HEK293 (cell line): ENCODE measurements around the gene TANC1.

Experiments
- CTCF ChIA-PET: fragments of 350-600 bp; formaldehyde crosslinking; extraction: SDS; loops from one replicate; lab custom pipeline; 2021; ENCODE audit warnings: antibody characterized with exemption; lab: Yijun Ruan, JAX
- POLR2A ChIA-PET: fragments of 300-600 bp; formaldehyde crosslinking; extraction: SDS; loops from one replicate; lab custom pipeline; 2020; ENCODE audit warnings: antibody characterized with exemption, inconsistent platforms; lab: Yijun Ruan, JAX
- H3K27ac ChIP-seq: fragments of 200-500 bp; sonication (Bioruptor generic); 2 replicates; pipeline ENCODE4 v1.5.1; 2014; ENCODE audit warnings: low read depth, low read length, control low read depth, inconsistent platforms; ENCODE audit errors: extremely low read depth
- H3K36me3 ChIP-seq, 2 experiments: fragments of 200-500 bp in 1 of 2; sonication (Bioruptor generic) in 1 of 2; 1 replicate in 1 of 2; 2 replicates in 1 of 2; pipeline ENCODE4 v1.5.1; 2014 to 2017; ENCODE audit warnings: inconsistent platforms in 2 of 2, low read length in 2 of 2; ENCODE audit not compliant: control insufficient read depth in 2 of 2, insufficient read depth in 1 of 2
- H3K4me1 ChIP-seq: fragments of 200-500 bp; sonication (Bioruptor generic); 2 replicates; pipeline ENCODE4 v1.5.1; 2014; ENCODE audit warnings: mild to moderate bottlenecking, low read length, inconsistent platforms; ENCODE audit not compliant: control insufficient read depth, insufficient read depth
- H3K4me3 ChIP-seq: 2 replicates; pipeline ENCODE4 v1.5.1; 2011; ENCODE audit warnings: low read depth, mild to moderate bottlenecking, control low read depth, low read length, moderate library complexity
- H3K9me3 ChIP-seq: fragments of 200-500 bp; sonication (Bioruptor generic); 2 replicates; pipeline ENCODE4 v1.5.1; 2014; ENCODE audit warnings: low read depth, low read length, inconsistent platforms; ENCODE audit not compliant: control insufficient read depth, insufficient read depth
- GFI1B ChIP-seq: fragments of 450-650 bp; formaldehyde crosslinking; IDR thresholded peaks from 2 replicates; pipeline ENCODE4 v1.5.1; 2016; ENCODE audit warnings: missing biosample characterization, missing genetic modification characterization
- KLF16 ChIP-seq: fragments of 450-650 bp; formaldehyde crosslinking; IDR thresholded peaks from 2 replicates; pipeline ENCODE4 v1.5.1; 2017; ENCODE audit warnings: missing biosample characterization, missing genetic modification characterization
- KLF7 ChIP-seq: fragments of 450-650 bp; formaldehyde crosslinking; IDR thresholded peaks from 2 replicates; pipeline ENCODE4 v1.5.1; 2016; ENCODE audit warnings: missing biosample characterization, missing genetic modification characterization, borderline replicate concordance
- MZF1 ChIP-seq: fragments of 450-650 bp; formaldehyde crosslinking; IDR thresholded peaks from 2 replicates; pipeline ENCODE4 v1.5.1; 2017; ENCODE audit warnings: missing biosample characterization, missing genetic modification characterization, borderline replicate concordance
- PRDM10 ChIP-seq: fragments of 450-650 bp; formaldehyde crosslinking; IDR thresholded peaks from 2 replicates; pipeline ENCODE4 v1.5.1; 2016; ENCODE audit warnings: missing biosample characterization, missing genetic modification characterization
- SALL2 ChIP-seq: fragments of 450-650 bp; formaldehyde crosslinking; IDR thresholded peaks from 2 replicates; pipeline ENCODE4 v1.5.0; 2017; ENCODE audit warnings: missing biosample characterization, mild to moderate bottlenecking, missing genetic modification characterization, borderline replicate concordance
- SP7 ChIP-seq: fragments of 450-650 bp; formaldehyde crosslinking; IDR thresholded peaks from 2 replicates; pipeline ENCODE4 v1.5.1; 2016; ENCODE audit warnings: missing biosample characterization, missing genetic modification characterization
- ZBTB21 ChIP-seq: fragments of 450-650 bp; formaldehyde crosslinking; IDR thresholded peaks from 2 replicates; pipeline ENCODE4 v1.5.1; 2017; ENCODE audit warnings: missing biosample characterization, missing genetic modification characterization
- ZBTB48 ChIP-seq: fragments of 450-650 bp; formaldehyde crosslinking; IDR thresholded peaks from 2 replicates; pipeline ENCODE4 v1.5.1; 2016; ENCODE audit warnings: missing biosample characterization, missing genetic modification characterization
- ZIC2 ChIP-seq: fragments of 450-650 bp; formaldehyde crosslinking; IDR thresholded peaks from 2 replicates; pipeline ENCODE4 v1.5.1; 2016; ENCODE audit warnings: missing biosample characterization, missing genetic modification characterization
- ZNF140 ChIP-seq: fragments of 450-650 bp; formaldehyde crosslinking; IDR thresholded peaks from 2 replicates; pipeline ENCODE4 v1.5.1; 2016; ENCODE audit warnings: missing biosample characterization, missing genetic modification characterization
- ZNF169 ChIP-seq: fragments of 450-650 bp; formaldehyde crosslinking; IDR thresholded peaks from 2 replicates; pipeline ENCODE4 v1.5.1; 2016; ENCODE audit warnings: missing biosample characterization, missing genetic modification characterization
- ZNF248 ChIP-seq: fragments of 450-650 bp; formaldehyde crosslinking; IDR thresholded peaks from 2 replicates; pipeline ENCODE4 v1.5.1; 2017; ENCODE audit warnings: missing biosample characterization, missing genetic modification characterization
- ZNF302 ChIP-seq: fragments of 450-650 bp; formaldehyde crosslinking; IDR thresholded peaks from 2 replicates; pipeline ENCODE4 v1.5.1; 2016; ENCODE audit warnings: missing biosample characterization, missing genetic modification characterization, low read depth
- ZNF416 ChIP-seq: fragments of 450-650 bp; formaldehyde crosslinking; IDR thresholded peaks from 2 replicates; pipeline ENCODE4 v1.5.1; 2016; ENCODE audit warnings: missing biosample characterization, missing genetic modification characterization
- ZNF529 ChIP-seq: fragments of 450-650 bp; formaldehyde crosslinking; IDR thresholded peaks from 2 replicates; pipeline ENCODE4 v1.5.1; 2017; ENCODE audit warnings: missing genetic modification characterization, missing biosample characterization; ENCODE audit not compliant: insufficient replicate concordance
- ZNF561 ChIP-seq: fragments of 450-650 bp; IDR thresholded peaks from 2 replicates; pipeline ENCODE4 v1.5.1; 2018; ENCODE audit warnings: missing biosample characterization, missing genetic modification characterization, borderline replicate concordance
- ZNF596 ChIP-seq: fragments of 450-650 bp; IDR thresholded peaks from 2 replicates; pipeline ENCODE4 v1.5.0; 2018; ENCODE audit warnings: missing biosample characterization, mild to moderate bottlenecking, missing genetic modification characterization, moderate library complexity
- ZNF600 ChIP-seq: fragments of 450-650 bp; formaldehyde crosslinking; IDR thresholded peaks from 2 replicates; pipeline ENCODE4 v1.5.1; 2016; ENCODE audit warnings: missing biosample characterization, missing genetic modification characterization
- ZNF624 ChIP-seq: fragments of 450-650 bp; formaldehyde crosslinking; IDR thresholded peaks from 2 replicates; pipeline ENCODE4 v1.5.1; 2017; ENCODE audit warnings: missing biosample characterization, missing genetic modification characterization
- ZNF747 ChIP-seq: fragments of 450-650 bp; formaldehyde crosslinking; IDR thresholded peaks from 2 replicates; pipeline ENCODE4 v1.5.1; 2016; ENCODE audit warnings: missing biosample characterization, missing genetic modification characterization
- ZNF768 ChIP-seq: fragments of 450-650 bp; formaldehyde crosslinking; IDR thresholded peaks from 2 replicates; pipeline ENCODE4 v1.5.1; 2018; ENCODE audit warnings: missing biosample characterization, mild to moderate bottlenecking, missing genetic modification characterization
- ZSCAN30 ChIP-seq: fragments of 450-650 bp; IDR thresholded peaks from 2 replicates; pipeline ENCODE4 v1.5.1; 2018; ENCODE audit warnings: missing biosample characterization, mild to moderate bottlenecking, missing genetic modification characterization, moderate library complexity
- TF ChIP-seq, protein P1 (sequence below): fragments of 450-650 bp; formaldehyde crosslinking; IDR thresholded peaks from 2 replicates; pipeline ENCODE4 v1.5.1; 2016; ENCODE audit warnings: missing biosample characterization, missing genetic modification characterization, low read depth
- TF ChIP-seq, protein P2 (sequence below): fragments of 450-650 bp; IDR thresholded peaks from 2 replicates; pipeline ENCODE4 v1.5.1; 2018; ENCODE audit warnings: missing biosample characterization, missing genetic modification characterization
- TF ChIP-seq, protein P3 (sequence below): fragments of 450-650 bp; formaldehyde crosslinking; IDR thresholded peaks from 2 replicates; pipeline ENCODE4 v1.5.1; 2016; ENCODE audit warnings: missing biosample characterization, missing genetic modification characterization
- TF ChIP-seq, protein P4 (sequence below): fragments of 450-650 bp; formaldehyde crosslinking; IDR thresholded peaks from 2 replicates; pipeline ENCODE4 v1.5.1; 2016; ENCODE audit warnings: missing biosample characterization, missing genetic modification characterization

TANC1 gene

DNA sequence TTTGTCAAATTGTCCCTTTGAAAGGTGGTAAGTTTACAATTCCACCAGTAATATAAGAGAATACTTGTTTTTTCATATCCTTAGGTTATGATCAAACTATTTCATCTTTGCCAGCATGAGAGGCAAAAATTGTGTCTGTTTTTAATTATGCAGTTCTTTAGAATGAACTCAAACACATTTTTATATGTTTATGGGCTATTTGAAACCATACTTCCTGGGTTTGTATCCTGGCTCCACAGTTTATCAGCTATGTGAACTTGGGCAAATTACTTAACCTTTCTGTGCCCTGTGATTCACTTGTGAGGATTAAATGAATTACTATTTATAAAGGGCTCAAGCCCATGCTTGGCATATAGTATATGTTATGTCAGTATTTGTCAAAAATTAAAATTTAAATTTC is 109.4 kb downstream of the TANC1 start:
- no peak for TF ChIP-seq ZNF600 (tag by site-specific recombination)
- TF ChIP-seq ZSCAN30 = no peak
- no peak for TF ChIP-seq ZNF624 (tag by site-specific recombination)
- no peak for TF ChIP-seq ZNF768
- no peak for TF ChIP-seq ZNF416
- TF ChIP-seq ZNF169 (tag by site-specific recombination) = no peak
- no peak for TF ChIP-seq MZF1
- TF ChIP-seq, protein P1, sequence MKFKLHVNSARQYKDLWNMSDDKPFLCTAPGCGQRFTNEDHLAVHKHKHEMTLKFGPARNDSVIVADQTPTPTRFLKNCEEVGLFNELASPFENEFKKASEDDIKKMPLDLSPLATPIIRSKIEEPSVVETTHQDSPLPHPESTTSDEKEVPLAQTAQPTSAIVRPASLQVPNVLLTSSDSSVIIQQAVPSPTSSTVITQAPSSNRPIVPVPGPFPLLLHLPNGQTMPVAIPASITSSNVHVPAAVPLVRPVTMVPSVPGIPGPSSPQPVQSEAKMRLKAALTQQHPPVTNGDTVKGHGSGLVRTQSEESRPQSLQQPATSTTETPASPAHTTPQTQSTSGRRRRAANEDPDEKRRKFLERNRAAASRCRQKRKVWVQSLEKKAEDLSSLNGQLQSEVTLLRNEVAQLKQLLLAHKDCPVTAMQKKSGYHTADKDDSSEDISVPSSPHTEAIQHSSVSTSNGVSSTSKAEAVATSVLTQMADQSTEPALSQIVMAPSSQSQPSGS (tag by site-specific recombination) = no peak
- no peak for TF ChIP-seq ZNF140 (tag by site-specific recombination)
- no peak for TF ChIP-seq ZIC2 (tag by site-specific recombination)
- TF ChIP-seq, protein P2, sequence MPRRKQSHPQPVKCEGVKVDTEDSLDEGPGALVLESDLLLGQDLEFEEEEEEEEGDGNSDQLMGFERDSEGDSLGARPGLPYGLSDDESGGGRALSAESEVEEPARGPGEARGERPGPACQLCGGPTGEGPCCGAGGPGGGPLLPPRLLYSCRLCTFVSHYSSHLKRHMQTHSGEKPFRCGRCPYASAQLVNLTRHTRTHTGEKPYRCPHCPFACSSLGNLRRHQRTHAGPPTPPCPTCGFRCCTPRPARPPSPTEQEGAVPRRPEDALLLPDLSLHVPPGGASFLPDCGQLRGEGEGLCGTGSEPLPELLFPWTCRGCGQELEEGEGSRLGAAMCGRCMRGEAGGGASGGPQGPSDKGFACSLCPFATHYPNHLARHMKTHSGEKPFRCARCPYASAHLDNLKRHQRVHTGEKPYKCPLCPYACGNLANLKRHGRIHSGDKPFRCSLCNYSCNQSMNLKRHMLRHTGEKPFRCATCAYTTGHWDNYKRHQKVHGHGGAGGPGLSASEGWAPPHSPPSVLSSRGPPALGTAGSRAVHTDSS (tag by site-specific recombination) = no peak
- ChIA-PET POLR2A (no interaction called here), CTCF (interaction anchor here (1.2 to 1.5 kb wide), 2 partner anchors 11 to 41 kb away, joined by 4 to 5 read pairs; no protein-coding TSS in a partner anchor)
- Histone ChIP-seq H3K9me3 (no peaks in the 10 kb centered on the region), H3K36me3 (no peaks in the 10 kb centered on the region), H3K4me3 (no peak overlapping the region), H3K27ac (no peak overlapping the region), H3K4me1 (no peaks in the 10 kb centered on the region)

DNA sequence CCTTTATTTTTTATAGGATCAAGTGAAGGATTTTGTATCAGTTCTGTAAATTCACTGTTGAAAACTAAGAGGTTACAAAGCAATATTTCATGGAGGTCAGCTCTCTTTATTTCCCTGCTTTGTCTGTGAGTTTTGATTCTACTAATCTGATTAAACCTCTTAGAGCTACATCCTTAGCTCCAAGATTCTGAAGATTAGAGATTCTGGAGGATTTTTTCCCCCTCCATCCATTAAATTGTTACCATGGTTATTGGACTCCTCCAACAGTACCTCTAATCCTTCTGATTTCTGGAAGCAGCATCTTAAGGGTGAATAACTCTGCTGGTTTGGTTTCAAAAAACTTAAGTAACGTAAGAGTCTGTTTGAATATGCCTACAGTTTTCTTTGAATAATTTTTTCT is 110.0 kb downstream of the TANC1 start:
- Histone ChIP-seq H3K9me3 (no peaks in the 10 kb centered on the region), H3K4me1 (no peaks in the 10 kb centered on the region), H3K4me3 (no peak overlapping the region), H3K36me3 (no peaks in the 10 kb centered on the region), H3K27ac (no peak overlapping the region)
- TF ChIP-seq, protein P3, sequence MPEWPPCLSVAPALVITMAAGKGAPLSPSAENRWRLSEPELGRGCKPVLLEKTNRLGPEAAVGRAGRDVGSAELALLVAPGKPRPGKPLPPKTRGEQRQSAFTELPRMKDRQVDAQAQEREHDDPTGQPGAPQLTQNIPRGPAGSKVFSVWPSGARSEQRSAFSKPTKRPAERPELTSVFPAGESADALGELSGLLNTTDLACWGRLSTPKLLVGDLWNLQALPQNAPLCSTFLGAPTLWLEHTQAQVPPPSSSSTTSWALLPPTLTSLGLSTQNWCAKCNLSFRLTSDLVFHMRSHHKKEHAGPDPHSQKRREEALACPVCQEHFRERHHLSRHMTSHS (tag by site-specific recombination) = no peak
- no peak for TF ChIP-seq ZNF561 (tag by site-specific recombination)
- TF ChIP-seq, protein P4, sequence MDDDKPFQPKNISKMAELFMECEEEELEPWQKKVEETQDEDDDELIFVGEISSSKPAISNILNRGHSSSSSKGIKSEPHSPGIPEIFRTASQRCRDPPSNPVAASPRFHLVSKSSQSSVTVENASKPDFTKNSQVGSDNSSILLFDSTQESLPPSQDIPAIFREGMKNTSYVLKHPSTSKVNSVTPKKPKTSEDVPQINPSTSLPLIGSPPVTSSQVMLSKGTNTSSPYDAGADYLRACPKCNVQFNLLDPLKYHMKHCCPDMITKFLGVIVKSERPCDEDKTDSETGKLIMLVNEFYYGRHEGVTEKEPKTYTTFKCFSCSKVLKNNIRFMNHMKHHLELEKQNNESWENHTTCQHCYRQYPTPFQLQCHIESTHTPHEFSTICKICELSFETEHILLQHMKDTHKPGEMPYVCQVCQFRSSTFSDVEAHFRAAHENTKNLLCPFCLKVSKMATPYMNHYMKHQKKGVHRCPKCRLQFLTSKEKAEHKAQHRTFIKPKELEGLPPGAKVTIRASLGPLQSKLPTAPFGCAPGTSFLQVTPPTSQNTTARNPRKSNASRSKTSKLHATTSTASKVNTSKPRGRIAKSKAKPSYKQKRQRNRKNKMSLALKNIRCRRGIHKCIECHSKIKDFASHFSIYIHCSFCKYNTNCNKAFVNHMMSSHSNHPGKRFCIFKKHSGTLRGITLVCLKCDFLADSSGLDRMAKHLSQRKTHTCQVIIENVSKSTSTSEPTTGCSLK (tag by site-specific recombination) = no peak
- no peak for TF ChIP-seq ZBTB21 (tag by site-specific recombination)
- no peak for TF ChIP-seq ZNF747 (tag by site-specific recombination)
- no peak for TF ChIP-seq ZNF169 (tag by site-specific recombination)
- no peak for TF ChIP-seq PRDM10 (tag by site-specific recombination)
- no peak for TF ChIP-seq KLF16 (tag by site-specific recombination)
- TF ChIP-seq SALL2 = no peak
- no peak for TF ChIP-seq ZNF302 (tag by site-specific recombination)
- TF ChIP-seq ZNF248 (tag by site-specific recombination) = no peak
- no peak for TF ChIP-seq ZNF596 (tag by site-specific recombination)
- TF ChIP-seq GFI1B (tag by site-specific recombination) = no peak
- TF ChIP-seq KLF7 (tag by site-specific recombination) = no peak
- no peak for TF ChIP-seq ZBTB48 (tag by site-specific recombination)
- no peak for TF ChIP-seq SP7 (tag by site-specific recombination)
- no peak for TF ChIP-seq ZNF529
- ChIA-PET CTCF (interaction anchor here (1.2 to 1.5 kb wide), 2 partner anchors 10 to 40 kb away, joined by 4 to 5 read pairs; no protein-coding TSS in a partner anchor), POLR2A (no interaction called here)
